HK-2 (cell line): ENCODE data around the gene MACROD1.
A peak's percentile ranks its signal among the peaks of the same experiment; 100 is the strongest.
"Not testable (repeated sequence)": the region's sequence is repeated elsewhere in the genome, so short reads cannot be mapped to it uniquely, and the experiment has no call there.

Experiments used
- DNase-seq: peaks from one replicate; pipeline ENCODE4 v3.0.0-alpha.2; 2018; ENCODE audit not compliant: unreplicated experiment

Gene MACROD1

DNA sequence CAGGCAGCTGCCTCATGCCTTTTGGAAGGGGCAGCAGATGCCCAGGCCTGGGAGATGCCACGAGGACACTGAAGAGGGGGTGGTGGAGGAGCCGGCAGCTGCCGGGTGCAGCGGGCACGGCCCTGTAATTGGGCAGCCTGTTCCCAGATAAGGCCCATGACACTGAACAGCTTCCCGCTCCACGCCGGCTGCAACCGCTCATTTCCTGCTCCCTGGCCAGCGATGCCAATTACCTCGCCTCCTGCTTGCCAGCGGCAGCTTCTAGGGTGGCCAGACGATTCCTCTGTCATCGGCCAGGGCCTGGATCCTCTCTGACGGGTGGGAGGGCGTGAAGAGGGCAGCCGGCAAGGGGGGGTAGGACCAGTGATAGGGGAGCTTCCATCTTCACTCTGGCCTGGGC lies 107.4 kb downstream of the MACROD1 start:
- no peak for DNase-seq

DNA sequence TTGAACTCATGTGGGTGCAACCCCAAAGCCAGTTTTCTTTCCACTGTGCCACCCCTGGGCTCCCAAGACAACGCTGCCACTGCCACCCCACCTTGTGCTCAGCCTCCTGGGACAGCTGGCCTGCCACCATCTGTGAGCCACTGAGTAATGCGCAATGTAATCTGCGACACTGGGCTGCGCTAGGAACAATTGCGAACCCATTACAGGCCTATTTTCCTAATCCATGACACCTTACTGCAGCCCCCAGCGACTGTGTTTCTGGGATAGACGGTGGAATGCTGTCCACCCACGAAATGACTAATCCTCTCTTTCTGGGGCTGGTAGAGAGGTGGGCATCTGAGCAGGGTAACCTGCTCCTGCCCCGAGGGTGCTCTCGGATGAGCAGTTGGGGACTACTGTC lies 108.0 kb downstream of the MACROD1 start:
- DNase-seq: no peak

DNA sequence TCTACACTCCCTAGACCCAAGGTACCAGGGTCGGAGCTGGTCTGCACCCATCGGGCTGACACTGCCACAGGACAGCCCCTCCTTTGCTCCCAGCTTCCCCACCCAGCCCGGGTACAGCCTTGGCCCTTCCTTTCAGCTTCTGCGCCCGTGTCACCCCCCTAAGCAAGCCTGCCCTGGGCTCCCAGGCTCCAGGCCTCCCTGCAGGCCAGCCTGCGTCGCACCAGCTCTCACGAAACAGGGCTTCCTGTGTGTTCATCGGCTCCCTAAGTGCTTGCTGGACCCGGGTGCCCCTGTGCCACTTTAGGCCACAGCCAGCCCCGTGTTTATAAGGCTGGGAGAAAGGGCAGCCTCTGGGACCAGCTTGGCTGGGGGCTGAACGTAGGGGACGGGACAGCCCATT lies 109.1 kb downstream of the MACROD1 start:
- no peak for DNase-seq

DNA sequence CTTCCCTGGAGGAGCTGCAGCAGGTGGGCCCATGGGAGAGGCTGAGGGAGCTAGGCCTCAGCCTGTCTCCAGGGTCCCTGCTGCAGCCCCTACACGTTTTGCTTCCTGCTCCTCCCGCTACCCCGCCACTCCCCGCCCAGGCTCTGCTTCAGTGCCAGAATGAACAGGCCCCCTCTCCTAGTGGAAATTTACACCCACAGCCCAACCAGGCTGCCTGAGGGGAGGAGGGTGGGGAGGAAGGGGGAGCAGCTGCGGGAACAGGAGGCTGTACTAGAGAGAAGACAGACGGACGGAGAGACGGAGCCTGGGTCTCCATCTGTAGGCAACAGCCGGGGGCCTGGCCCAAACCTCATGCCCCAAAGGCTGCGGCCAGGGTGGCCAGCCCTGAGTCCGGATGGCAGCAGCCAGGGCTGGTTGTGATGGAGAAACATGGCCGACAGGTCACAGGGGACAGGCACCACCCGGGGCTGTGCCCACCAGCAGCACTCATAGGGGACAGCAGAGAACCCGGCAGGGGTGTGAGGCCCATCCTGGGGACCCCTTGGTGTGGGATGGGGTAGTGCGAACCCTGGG lies 109.6 kb downstream of the MACROD1 start:
- no peak for DNase-seq

DNA sequence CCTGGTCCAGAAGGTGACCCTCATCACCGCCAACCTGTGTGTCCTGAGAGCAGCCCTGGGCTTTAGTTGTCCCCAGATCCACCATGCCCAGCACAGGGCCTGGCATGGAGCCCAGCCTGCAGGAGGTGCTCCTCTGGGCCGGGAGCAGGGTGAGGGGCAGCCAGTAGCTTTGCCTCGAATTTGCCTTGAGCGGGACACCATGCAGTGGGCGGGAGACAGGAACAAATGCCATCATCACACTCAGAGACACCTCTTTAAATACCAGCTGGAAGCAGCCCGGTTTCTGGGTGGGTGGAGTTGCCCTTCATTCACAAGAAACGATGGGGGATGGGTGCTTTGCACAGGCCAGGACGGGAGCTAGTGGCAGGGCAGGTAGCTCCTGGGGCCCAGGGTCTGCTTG lies 110.8 kb downstream of the MACROD1 start:
- DNase-seq: no peak

DNA sequence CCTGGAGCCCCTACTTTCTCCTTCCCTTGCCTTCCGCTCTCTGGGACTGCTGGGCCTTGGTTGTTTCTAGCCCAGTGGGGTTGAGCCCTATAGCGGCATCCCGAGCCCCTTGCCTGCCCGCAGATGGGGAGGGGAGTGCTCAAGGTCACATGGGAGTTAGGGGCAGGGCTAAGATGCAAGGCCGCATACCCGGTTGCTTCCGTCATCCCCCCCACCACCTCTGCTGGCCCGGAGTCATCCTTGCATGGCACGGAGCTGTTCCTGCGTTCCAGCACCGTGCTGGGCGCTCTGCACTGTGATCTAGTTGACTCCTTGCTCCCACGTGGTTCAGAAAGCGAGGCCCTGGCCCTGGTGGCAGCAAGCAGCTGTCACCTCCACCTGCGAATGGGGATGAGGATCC lies 112.2 kb downstream of the MACROD1 start:
- no peak for DNase-seq

DNA sequence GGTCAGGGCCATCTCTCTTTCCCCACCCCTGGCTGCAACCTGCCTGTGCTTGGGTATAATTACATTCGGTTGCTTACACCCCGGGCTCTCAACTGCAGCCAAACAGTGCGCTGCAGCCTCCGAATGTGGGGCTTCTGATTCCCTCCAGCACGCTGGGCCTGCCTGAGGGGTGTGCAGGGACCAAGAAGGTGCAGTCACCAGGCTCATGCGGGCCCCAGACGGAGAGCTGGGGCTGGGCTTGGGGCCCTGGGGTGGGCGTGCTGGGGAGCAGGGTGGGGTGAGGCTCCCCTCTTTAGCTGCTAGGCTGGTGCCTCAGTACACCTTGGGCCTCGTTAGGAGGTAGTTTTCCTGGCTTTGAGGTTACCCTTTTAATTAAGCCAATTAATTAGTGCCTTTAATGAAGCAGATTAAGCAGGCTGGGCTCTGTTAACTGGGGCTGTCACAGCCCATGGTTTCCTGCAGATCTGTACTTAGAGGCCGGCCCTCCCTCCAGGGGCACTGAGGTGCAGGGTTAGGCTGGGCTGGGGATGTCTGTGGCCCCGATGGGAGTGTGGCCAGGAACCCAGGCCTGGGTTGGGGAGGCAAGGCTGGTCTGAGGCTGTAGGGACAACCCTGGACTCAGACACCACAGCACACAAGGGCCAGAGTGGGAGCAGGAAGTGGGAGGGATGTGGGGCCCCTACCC lies 112.8 kb downstream of the MACROD1 start:
- no peak for DNase-seq

DNA sequence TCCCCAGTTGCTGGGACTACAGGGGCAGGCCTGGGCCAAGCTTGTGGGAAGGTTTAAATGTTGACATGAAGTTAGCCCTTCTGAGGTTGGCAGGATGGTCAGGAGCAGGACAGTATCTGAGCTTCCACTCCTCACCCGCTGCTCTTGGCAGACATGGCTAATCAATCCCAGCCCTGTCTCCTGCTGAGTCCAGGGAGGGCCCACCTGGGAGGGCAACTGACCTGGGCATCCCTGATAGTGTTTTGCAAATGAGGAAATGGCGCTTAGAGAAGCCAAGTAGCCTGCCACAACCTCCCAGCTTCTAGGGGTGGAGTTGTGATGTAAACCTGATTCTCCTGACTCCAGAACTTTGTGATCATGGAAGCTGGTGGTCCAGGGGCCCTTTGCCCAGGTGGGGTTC lies 113.5 kb downstream of the MACROD1 start:
- no peak for DNase-seq

DNA sequence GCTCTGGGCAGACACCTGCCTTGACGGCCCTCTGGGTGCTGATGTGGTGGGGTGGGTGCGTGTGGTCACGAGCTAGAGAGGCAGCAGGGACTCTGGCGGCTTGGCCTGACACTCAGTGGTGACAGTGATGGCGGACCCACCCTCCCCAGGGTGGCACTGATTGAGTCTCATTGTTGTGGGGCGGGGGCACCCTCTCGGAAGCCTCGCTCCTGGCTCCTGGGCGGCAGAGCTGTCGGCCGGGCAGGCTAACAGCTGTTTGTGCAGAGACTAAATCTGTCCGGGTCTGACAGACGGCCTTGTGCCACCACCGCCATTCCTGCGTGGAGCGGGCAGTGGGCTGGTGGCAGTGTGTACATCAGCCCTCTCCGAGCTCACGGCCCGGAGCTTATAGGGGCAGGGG lies 114.6 kb downstream of the MACROD1 start:
- no peak for DNase-seq

DNA sequence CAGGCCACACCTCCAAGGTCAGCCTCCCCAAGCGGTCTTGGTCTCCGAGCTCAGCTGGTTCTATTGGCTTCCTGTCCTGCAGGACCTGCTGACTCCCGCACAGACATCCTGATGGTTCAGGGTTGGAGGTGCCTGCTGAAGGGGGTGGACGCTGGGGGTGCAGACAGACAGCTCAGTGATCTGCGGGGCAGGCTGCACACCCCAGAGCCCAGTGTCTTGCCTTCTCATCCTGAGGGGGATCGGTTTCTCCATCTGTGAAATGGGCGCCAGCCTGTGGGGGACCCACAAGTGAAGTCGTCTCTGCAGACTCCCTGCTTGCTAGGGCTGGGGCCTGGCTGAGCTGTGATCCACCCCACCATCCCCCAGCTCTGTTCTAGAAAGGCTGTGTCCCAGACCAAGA lies 116.4 kb downstream of the MACROD1 start:
- DNase-seq: no peak

DNA sequence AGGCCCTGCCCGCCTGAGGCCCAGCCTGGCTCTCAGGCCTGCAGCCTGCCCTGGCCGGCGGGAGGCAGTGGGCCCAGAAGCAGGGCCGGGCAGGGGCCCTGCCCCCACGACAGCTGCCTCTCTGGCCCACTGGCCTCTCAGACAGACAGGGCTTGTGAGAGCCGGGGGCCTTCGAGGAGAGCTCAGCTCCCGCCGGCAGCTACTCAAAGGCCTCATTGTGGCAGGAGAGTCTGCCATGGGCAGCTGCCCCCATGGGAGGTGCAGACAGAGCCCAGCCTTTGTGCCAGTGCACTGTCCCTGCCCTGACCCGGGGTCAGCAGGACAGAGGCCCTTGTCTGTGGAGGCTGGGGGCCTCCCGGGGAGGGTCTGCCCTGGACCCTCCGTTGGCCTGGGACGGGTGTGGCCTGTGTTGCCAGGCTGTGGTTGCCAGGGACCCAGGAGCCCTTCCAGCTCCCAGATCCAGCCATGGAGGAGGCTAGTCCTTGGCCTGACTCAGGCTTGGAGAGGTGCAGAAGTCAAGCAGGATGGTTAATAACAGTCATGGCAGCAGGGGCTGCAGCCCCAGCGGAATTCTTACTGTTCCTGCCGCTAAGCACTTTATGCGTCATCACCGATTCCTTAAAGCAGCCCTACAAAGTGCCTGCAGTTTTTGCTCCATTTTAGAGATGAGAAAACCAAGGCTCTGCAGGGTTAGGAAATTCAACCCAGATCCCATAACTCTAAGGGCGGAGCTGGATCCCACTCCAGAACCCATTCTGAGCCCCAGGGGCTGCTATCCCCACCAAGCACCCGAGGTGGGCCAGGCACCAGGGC lies 117.7 kb downstream of the MACROD1 start:
- no peak for DNase-seq

DNA sequence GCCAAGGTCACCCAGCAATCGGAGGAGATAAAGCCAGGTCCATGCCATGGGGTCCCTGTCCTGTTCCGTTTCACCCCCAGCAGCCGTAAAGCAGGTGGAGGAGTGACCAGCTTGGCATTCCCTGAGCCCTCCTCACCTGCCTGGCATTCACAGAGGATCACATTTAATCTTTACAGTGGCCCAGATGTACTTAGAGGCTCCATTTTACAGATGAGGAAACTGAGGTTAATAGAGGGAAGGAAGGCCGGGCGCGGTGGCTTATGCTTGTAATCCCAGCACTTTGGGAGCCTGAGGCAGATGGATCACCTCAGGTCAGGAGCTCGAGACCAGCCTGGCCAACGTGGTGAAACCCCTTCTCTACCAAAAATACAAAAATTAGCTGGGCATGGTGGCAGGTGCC lies 118.5 kb downstream of the MACROD1 start:
- DNase-seq: not testable (repeated sequence)

DNA sequence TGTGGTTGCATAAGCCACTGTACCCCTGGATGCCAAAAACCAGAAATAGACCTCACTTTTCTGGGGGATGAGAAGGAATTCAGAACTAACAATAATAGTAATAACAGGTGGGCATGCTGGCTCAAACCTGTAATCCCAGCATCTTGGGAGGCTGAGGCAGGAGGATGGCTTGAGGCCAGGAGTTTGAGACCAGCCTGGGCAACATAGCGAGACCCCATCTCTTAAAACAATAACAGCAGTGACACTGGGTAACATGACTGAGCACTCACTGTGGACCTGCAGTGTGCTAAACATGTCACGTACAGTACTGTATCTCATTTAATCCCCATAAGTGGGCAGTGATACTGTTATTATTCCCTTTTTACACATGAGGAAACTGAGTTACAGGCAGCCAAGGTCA lies 120.2 kb downstream of the MACROD1 start:
- no peak for DNase-seq

DNA sequence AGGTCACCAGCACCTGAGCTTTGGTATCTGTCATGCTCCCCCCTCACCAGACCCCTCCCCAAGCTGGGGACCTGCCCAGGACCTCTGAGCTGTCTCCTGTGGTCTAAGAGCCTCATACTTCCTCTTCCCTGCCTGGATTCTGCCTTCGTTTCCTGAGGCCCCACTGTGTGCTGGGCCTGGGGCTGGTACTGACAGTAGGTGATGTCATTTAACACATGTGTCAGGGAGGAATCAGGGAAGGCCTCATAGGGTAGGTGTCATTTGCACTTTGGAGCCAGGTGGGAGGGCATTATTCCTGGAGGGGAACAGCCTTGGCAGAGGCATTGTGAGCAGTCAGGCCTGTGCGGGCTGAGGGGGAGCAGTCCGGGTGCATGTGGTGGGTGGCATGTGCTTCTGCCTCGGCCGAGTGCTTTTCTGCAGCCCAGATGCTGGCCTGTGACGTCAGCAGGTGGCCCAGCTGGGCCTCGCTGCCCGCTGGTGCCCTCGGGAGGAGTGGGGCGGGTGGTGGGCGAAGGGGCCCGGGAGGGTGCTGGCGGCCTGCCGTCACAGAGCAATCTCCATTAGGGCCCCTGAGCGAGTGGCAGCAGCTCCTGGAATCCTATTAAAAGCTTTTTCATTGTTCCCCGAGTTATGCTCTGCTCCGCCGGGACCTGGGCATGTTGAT lies 121.1 kb downstream of the MACROD1 start:
- DNase-seq: no peak

DNA sequence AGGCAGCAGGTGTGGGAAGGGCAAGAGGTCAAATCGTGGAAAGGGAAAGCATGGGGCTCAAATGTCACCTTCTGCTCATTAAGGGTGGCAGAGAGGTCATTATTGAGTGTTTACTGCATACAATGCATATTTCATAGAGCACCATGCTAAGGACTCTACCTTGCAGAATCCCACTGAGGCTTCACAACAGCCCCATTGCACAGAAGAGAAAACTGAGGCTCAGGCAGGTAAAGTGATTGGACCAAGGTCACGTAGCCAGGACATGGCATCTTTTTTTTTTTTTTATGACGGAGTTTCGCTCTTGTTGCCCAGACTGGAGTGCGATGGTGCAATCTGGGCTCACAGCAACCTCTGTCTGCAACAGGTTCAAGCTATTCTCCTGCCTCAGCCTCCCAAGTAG lies 122.4 kb downstream of the MACROD1 start:
- no peak for DNase-seq

DNA sequence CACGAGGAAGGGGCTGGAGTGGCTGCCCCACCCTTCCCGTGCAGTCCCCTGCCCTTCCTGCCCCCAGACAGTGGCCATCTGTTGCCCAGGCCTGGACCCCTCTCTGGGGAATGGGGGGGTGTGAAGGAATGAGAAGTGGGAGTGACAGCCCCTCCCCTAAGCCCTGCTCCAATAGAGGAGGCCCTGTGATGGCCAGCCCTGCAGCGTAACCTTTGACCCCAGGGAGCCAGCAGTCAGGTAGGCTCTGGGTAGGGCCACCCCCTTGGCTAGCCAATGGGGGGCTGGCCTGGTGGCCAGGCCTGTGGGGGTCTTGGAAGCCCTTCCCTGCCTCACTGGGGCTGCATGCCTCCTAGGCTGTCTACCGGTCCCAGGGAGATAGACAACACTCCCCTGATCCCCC lies 123.6 kb downstream of the MACROD1 start:
- no peak for DNase-seq

DNA sequence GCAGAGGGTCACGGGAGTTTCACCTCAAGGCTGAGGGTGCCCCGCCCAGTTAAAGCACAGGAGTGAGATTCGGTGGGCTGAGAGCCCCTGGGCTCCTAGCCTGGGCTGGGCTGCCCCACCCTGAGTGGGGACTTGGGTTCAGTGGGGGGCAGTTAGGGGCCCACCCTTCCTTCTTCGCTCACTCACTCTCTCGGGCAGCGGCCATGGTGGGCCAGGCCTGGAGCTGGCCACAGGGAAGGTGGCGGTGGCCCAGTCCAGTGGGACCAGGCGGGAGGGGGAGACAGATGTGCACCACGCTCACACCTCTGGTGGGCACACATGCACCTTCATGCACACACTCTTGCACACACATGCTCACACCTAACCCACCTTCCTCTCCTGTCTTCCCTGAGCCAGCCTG lies 124.1 kb downstream of the MACROD1 start:
- DNase-seq: no peak

DNA sequence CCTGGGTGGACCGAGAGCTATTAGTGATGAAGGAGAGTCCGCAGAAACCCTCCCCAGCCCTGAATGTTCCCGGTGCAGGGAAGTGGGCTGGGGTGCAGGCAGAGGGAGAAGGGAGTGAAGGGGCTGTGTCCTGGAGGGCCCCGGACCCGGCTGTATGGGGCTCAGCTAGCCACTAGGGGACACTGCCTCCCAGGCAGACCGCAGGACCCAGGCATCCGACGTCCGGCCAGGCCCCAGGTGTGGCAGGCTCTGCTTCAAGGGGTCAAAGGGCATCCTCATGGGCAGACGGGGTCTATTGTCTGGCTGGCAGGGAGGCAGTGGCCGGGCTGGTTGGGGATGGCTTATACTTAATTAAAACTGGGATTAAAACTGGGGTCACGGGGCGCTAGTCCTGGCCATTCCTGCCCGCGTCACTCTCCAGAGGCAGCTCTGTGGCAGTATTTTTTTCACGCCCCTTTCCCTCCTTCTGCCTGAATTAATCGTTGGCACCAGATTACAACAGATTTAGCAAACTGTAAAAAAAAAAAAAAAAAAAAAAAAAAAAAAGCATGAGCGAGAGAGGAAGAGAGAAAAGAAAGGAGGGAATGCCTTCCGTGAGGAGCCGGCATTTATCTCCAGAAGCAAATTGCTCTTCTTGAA lies 125.1 kb downstream of the MACROD1 start:
- peak; percentile 22 for DNase-seq

DNA sequence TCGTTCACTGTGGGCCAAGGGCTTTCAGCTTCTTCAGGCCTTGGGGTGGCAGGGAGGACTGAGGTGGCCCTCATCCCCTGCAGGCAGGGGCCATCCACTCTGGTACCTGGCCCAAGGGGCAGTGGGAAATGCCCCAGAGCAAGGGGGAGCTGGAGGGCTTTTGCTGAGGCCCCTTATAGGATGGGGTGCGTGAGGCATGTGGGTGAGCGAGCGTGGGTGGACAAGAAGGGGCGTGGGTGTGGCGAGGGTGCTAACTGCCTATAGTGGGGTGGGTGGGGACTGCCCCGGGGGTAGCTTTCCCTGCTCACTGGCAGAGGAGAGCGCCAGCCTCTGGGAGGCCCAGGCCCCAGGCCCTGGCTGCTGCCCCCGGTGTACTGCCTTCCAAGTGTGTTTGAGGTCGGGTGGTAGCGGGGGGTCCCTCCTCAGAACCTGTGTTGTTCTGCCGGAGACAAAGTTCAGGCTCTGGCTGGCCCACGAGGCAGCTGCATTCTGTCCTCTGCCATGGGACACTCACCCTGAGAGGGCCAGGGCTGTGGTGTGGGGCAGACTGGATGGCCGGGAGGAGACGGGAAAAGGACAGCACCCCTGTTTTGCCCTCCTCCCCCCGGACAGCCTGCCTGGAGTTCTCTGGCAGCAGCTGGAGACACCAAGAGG lies 126.8 kb downstream of the MACROD1 start:
- DNase-seq: no peak

DNA sequence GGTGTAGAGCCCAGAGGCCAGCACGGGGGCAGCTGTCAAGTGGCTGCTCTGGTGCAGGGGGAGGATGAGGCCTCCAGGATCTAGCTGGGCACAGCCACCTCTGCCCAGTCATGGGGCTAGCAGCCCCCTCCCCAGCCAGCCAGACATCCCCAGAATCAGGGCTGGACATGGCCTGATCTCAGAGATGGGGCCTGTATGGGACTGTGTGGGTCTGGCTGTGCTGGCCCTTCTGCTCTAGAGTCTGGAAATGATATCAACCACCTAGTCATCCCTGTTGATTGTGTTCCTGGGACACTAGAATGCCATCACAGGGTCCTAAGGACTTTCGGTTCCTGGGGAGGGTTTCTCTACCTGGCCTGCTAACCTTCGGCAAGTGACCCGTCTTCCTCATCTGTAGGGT lies 127.4 kb downstream of the MACROD1 start:
- DNase-seq: no peak

DNA sequence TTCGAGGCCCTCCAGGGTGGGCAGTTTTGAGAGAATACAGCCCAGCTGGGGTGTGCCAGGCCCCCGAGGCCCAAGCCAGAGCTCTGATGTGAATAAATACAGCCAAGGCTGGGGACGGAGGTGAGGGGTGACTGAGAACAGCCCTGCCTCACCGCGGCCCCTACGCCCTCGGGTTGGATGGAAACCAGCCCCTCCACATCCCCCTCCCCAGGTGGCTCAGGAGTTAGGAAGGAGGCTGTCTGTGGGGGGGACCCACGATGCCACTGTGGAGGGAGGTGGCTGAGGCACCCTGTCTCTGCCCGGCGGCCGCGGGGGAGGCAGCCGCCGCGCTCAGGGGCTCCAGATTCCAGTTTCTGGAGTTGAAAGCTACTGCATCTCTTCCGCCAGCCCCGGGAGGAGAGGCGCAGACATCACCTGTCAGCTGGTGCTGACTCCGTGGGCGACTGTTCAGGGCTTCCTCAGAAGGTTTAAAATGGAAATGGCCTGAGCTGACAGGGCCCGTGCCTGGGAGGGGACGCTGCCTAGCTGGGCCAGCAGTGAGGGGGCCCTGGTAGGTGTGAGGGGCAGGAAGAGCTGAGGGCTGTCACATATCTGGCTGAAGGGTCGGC lies 128.8 kb downstream of the MACROD1 start:
- no peak for DNase-seq
